ENCODE results near the gene CDC42BPG.

Gene CDC42BPG

DNA sequence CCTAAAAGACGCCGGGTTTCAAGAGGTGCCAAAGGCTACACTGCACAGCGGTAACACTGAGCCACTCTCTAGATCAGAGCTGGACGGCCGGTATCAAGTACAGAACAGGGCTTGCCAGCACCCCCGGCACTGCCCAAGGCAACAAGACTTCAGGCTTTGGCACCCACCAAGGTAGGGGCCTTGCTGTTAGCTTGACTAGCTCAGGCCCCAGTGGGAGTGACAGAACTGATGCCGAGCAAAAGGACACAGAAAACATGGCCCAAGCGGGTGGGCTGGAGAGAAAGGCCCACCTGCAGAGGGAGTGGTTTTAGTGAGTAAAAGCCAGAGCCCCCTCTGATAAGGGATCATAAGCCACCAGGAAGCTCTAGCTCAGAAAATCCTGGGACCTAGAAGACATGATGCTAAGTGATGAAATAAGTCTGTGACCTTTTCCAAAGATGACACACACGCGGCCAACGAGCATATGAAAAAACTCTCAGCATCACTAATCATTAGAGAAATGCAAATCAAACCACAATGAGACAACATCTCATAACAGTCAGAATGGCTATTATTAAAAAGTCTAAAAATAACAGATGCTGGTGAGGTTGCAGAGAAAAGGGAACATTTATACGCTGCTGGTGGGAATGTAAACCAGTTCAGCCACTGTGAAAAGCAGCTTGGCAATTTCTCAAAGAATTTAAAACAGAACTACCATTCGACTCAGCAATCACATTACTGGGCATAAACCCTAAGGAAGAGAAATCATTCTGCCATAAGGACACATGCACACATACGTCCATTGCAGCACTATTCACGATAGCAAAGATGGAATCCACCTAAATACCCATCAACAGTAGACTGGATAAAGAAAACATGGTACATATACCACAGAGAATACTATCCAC, 21.1 kb upstream of the CDC42BPG start:
- ATAC-seq (replicated peaks) (peak; percentile 6), DNase-seq (no peak)
- Mint-ChIP-seq H3K27me3 (no peaks in the 10 kb centered on the region), H3K4me1 (ENCODE audit: low read depth in 2 of 2) (peaks cover 77 to 80% of the 10 kb centered on the region in 2 donors), H3K36me3 (ENCODE audit: insufficient read depth) (peaks cover 95% of the 10 kb centered on the region), H3K27ac (peak overlapping the region; percentile 95 to 97), H3K4me3 (peak overlapping the region; percentile 85 to 92), H3K9me3 (no peaks in the 10 kb centered on the region)

DNA sequence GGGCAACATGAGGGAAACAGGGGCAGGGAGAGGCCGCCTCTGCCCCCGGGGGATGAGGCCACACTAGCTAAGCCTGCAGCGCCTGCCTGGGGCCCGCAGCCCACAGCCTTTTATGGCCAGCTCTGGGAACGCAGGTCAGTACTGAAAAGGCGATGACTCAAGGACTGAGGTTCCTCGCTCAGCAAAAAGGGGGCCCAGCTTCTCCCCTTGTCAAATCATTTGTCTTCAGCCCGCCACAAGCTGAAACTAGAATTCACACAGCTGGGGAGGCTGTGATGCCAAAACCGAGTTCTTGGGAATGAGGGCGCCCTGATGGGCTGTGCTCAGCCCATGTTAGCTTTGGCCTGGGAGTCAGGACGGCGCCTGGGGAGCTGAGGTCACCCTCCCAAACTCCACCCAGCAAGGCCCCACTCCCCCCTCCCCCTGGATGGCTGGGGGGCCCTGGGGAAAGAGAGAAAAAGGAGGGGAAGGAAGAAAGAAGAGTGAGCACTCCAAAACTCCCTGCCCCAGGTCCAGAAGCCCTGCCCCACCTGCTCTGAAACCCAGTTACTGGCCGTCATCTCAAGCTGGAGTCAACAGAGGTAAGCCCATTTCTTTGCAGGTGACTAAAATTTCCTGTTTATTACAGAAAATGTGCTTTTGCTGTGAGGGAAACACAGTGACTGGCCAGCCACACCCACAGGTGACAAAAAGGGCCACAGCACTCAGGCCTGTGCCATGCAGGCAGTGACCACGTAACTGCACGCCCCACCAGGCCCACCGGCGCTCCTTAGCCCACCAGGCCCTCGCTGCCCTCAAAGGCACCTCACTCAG, 20.2 kb upstream of the CDC42BPG start:
- Mint-ChIP-seq H3K4me3 (peak overlapping the region; percentile 85 to 92), H3K9me3 (no peaks in the 10 kb centered on the region), H3K27me3 (no peaks in the 10 kb centered on the region), H3K36me3 (ENCODE audit: insufficient read depth) (peaks cover 97% of the 10 kb centered on the region), H3K4me1 (ENCODE audit: low read depth in 2 of 2) (peaks cover 78 to 80% of the 10 kb centered on the region in 2 donors), H3K27ac (peak overlapping the region; percentile 95 to 97)
- DNase-seq (no peak), ATAC-seq (replicated peaks) (peak; percentile 5)

- Mint-ChIP-seq H3K36me3 (ENCODE audit: insufficient read depth) (peaks cover 97% of the 10 kb centered on the region), H3K4me3 (peak overlapping the region; percentile 85 to 92), H3K27ac (peak overlapping the region; percentile 95 to 97), H3K9me3 (no peaks in the 10 kb centered on the region), H3K27me3 (no peaks in the 10 kb centered on the region), H3K4me1 (ENCODE audit: low read depth in 2 of 2) (peaks cover 78 to 79% of the 10 kb centered on the region in 2 donors)
- DNase-seq (no peak), ATAC-seq (replicated peaks) (no peak)
These were observed 19.7 kb upstream of the CDC42BPG start for GRCh38 chr11:64864135-64864472.

GRCh38 chr11:64863391-64864060, 19.1 kb upstream of the CDC42BPG start:
- Mint-ChIP-seq H3K27me3 (no peaks in the 10 kb centered on the region), H3K4me1 (ENCODE audit: low read depth in 2 of 2) (peaks cover 78 to 79% of the 10 kb centered on the region in 2 donors), H3K27ac (peak overlapping the region; percentile 95 to 97), H3K36me3 (ENCODE audit: insufficient read depth) (peaks cover 97% of the 10 kb centered on the region), H3K9me3 (no peaks in the 10 kb centered on the region), H3K4me3 (peak overlapping the region; percentile 85 to 92)
- DNase-seq (no peak), ATAC-seq (replicated peaks) (no peak)

DNA sequence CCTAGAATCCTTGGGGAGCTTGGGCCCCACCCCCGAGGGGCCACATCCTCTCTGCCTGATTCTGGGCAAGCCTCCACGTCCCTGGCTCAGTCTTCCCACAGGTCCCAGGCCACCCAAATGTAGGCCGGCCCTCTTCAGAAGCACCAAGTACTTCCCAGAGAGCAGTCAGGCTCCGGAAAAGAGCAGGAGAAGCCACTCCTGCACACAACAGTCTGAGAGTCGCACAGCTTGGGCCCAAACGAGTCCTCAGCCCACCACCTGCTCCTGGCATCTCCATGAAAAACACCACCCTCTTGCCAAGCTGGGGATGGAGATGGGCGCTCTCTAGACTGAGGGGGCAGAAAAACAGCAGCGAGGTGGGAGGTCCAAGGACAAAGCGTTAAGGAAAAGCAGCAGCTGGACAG, 18.5 kb upstream of the CDC42BPG start:
- Mint-ChIP-seq H3K27me3 (no peaks in the 10 kb centered on the region), H3K4me1 (ENCODE audit: low read depth in 2 of 2) (peaks cover 75 to 77% of the 10 kb centered on the region in 2 donors), H3K36me3 (ENCODE audit: insufficient read depth) (peaks cover 97% of the 10 kb centered on the region), H3K4me3 (peak overlapping the region; percentile 85 to 92), H3K27ac (peak overlapping the region; percentile 95 to 97), H3K9me3 (no peaks in the 10 kb centered on the region)
- no peak for DNase-seq
- ATAC-seq (replicated peaks) = no peak

DNA sequence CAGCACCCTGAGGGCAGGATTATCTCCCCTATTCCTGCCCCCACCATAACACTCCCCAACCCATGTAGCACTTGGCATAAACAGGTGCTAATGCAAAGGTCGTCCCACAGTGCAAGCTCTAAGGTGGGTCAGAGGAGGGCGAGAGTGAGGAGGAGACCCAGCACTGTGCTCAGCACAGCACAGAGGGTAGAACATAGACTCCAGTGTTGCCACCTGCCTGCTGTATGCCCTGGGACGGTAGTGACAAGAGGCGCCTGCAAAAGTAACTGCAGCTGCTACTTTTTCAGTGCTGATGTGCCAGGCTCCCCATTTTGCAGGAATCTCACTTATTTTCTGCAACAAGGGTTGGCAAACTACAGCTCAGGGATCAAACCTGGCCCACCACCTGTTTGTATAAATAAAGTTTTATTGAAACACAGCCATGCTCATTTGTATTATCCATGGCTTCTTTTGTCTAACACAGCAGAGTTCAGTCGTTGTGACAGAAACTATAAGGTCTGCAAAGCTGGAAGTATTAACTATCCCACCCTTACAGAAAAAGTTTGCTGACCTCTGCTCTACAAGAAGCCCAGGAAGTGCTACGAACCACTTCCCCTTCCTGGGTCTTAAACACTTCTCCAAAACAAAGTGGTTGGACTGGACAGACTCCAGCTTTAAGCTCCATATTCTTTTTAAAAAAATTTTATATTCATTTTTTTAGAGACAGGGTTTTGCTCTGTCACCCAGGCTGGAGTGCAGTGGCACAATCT, 16.9 kb upstream of the CDC42BPG start:
- H3K36me3 Mint-ChIP-seq (ENCODE audit: insufficient read depth) = peaks cover 97% of the 10 kb centered on the region
- peak overlapping the region; percentile 85 to 92 for H3K4me3 Mint-ChIP-seq
- DNase-seq (no peak), ATAC-seq (replicated peaks) (peak; percentile 11)
- H3K27ac Mint-ChIP-seq = peak overlapping the region; percentile 96 to 98
- H3K27me3 Mint-ChIP-seq = no peaks in the 10 kb centered on the region
- H3K9me3 Mint-ChIP-seq = no peaks in the 10 kb centered on the region
- peaks cover 74 to 79% of the 10 kb centered on the region in 2 donors for H3K4me1 Mint-ChIP-seq (ENCODE audit: low read depth in 2 of 2)

DNA sequence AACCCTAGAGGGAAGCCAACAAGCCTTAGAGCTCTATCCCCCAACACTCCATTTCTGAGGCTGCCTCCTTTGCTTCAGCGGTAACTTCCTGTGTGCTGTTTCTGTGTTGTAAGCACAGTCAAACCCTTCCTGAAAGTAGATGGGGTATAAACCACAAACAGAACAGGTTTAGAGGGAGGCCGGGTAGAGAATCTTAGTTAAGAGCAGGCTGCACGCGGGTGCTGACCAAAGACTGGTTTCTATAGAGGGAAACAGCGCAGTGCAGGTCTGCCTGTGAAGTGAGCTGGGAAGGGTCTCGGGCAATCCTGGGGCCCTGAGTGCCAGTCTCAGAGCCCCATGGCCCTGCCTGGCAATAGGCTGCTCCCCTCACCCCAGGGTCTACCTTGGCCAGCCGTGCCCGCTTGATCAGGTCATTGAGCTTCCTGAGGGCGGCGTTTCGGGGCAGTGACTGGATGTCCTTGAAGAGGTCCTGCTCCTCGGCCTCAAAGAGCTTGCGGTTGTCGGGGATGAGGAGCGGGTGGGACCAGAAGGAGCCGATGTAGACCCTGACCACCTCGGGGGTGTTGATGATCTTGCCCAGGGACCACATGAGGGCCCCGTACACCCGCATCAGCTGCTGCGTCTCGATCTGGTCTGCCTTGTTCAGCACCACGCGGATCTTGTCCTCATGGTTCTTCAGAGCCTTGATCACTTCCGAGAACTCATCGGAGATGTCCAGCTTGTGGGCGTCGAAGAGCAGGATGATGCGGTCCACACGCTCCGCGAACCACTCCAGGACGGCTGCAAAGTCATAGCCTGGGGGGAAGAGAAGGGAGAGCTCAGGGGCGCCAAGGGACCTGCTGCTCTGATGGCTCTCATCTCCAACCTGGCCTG, 15.3 kb upstream of the CDC42BPG start:
- Mint-ChIP-seq H3K4me1 (ENCODE audit: low read depth in 2 of 2) (peaks cover 76 to 79% of the 10 kb centered on the region in 2 donors), H3K27ac (peak overlapping the region; percentile 96 to 98), H3K36me3 (ENCODE audit: insufficient read depth) (peaks cover 97% of the 10 kb centered on the region), H3K4me3 (peak overlapping the region; percentile 83 to 92), H3K9me3 (no peaks in the 10 kb centered on the region), H3K27me3 (no peaks in the 10 kb centered on the region)
- ATAC-seq (replicated peaks) (peak; percentile 72), DNase-seq (peak; percentile 55 to 57 (median 56))

DNA sequence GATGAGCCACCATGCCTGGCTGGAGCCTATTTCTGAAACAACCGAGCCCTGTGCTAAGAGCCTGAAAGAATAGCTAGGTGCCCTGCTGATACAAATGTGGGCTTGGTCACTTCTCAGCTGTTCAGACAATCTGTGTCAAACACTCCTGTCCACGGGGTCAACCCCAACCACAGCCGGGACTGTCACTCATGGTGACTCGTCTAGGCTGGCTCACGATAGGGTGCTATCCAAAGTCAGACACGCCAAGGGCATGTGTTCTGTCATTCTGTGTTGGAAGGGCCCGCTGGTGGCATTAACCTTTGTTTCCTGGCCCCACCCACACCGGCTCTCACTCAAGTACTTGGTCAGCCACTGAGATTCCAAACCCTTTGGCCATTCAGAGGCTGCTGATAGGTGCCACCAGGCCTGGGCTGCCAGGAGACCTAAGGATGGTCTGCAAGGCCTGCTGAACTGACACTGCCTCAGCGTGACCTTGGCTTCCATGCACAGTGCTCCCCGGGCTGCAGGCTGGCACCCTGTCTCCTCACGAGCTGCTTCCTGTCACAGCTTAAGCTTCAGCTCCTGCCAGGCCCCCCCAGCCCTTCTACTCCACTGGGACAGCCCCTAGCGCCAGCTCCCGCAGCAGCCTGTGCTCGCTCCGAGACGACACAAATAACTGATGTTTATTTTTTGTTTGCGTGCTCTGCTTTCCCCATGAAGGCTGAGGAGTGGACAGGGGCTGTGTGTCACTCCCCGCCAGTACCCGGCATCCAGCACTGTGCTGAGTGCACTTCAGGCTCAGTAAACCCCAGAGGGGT, 14.2 kb upstream of the CDC42BPG start:
- peak overlapping the region; percentile 96 to 98 for H3K27ac Mint-ChIP-seq
- no peaks in the 10 kb centered on the region for H3K9me3 Mint-ChIP-seq
- H3K4me1 Mint-ChIP-seq (ENCODE audit: low read depth in 2 of 2) = peaks cover 74 to 78% of the 10 kb centered on the region in 2 donors
- peaks cover 97% of the 10 kb centered on the region for H3K36me3 Mint-ChIP-seq (ENCODE audit: insufficient read depth)
- no peaks in the 10 kb centered on the region for H3K27me3 Mint-ChIP-seq
- peak; percentile 55 for ATAC-seq (replicated peaks)
- H3K4me3 Mint-ChIP-seq = peak overlapping the region; percentile 83 to 92
- peak; percentile 58 to 62 (median 59) for DNase-seq

DNA sequence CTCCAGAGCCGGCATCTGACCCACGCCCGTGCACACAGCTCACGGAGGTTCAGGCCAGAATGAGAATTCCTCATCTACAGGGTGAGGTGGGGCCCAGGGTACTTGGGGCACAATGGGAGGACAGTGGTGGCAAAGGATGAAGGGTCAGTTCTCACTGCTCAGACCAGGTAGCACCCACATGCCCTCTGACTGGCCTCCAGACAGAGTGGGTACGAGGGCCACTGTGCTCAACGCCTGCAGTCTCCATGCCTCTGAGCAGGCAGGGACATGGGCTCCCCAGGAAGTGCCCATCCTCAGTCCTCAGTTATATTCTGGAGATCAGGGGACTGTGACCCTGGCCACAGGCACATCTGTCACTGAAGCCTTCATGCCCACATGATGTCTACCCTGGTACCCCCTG, 13.0 kb upstream of the CDC42BPG start:
- no peak for DNase-seq
- Mint-ChIP-seq H3K9me3 (no peaks in the 10 kb centered on the region), H3K4me1 (ENCODE audit: low read depth in 2 of 2) (peaks cover 78 to 81% of the 10 kb centered on the region in 2 donors), H3K36me3 (ENCODE audit: insufficient read depth) (peaks cover 97% of the 10 kb centered on the region), H3K27ac (peak overlapping the region; percentile 44 to 98), H3K27me3 (no peaks in the 10 kb centered on the region), H3K4me3 (peak overlapping the region; percentile 73 to 86)
- ATAC-seq (replicated peaks) = no peak

GRCh38 chr11:64856382-64857227, 12.2 kb upstream of the CDC42BPG start:
- Mint-ChIP-seq H3K27ac (peak overlapping the region; percentile 95 to 97), H3K27me3 (no peaks in the 10 kb centered on the region), H3K4me1 (ENCODE audit: low read depth in 2 of 2) (peaks cover 80 to 84% of the 10 kb centered on the region in 2 donors), H3K4me3 (peak overlapping the region; percentile 73 to 86), H3K36me3 (ENCODE audit: insufficient read depth) (peaks cover 100% of the 10 kb centered on the region), H3K9me3 (no peaks in the 10 kb centered on the region)
- ATAC-seq (replicated peaks) = no peak
- DNase-seq = no peak

Data from effector memory CD8-positive, alpha-beta T cell (primary cell).